ENCODE results near the gene SCN5A.
A peak's percentile ranks its signal among the peaks of the same experiment; 100 is the strongest.

Gene SCN5A

GRCh38 chr3:38647217-38647970, 2.1 kb downstream of the SCN5A start:
- DNase-seq, result no peak

- DNase-seq, result peak in 3 of 4 experiments; percentile 37 to 43 (median 43)
These were observed 2.9 kb downstream of the SCN5A start for GRCh38 chr3:38646630-38647029.

- DNase-seq, result no peak
These were observed 3.4 kb downstream of the SCN5A start for GRCh38 chr3:38646062-38646461.

- no peak for DNase-seq
These were observed 3.9 kb downstream of the SCN5A start for GRCh38 chr3:38645601-38646000.

- DNase-seq, result no peak
These were observed 4.4 kb downstream of the SCN5A start for GRCh38 chr3:38645076-38645475.

- DNase-seq, result no peak
These were observed 4.8 kb downstream of the SCN5A start for GRCh38 chr3:38644662-38645053.

GRCh38 chr3:38644016-38644661, 5.3 kb downstream of the SCN5A start:
- no peak for DNase-seq

- DNase-seq, result no peak
These were observed 5.9 kb downstream of the SCN5A start for GRCh38 chr3:38643592-38643991.

GRCh38 chr3:38643090-38643489, 6.4 kb downstream of the SCN5A start:
- DNase-seq, result no peak

GRCh38 chr3:38641461-38642110, 7.9 kb downstream of the SCN5A start:
- DNase-seq, result no peak

- no peak for DNase-seq
These were observed 8.6 kb downstream of the SCN5A start for GRCh38 chr3:38640661-38641452.

- no peak for DNase-seq
These were observed 11.1 kb downstream of the SCN5A start for GRCh38 chr3:38638354-38638753.

GRCh38 chr3:38637906-38638305, 11.6 kb downstream of the SCN5A start:
- DNase-seq, result no peak

- DNase-seq, result no peak
These were observed 12.6 kb downstream of the SCN5A start for GRCh38 chr3:38636881-38637280.

- DNase-seq, result no peak
These were observed 13.0 kb downstream of the SCN5A start for GRCh38 chr3:38636464-38636863.

GRCh38 chr3:38634111-38634510, 15.4 kb downstream of the SCN5A start:
- no peak for DNase-seq

- DNase-seq, result no peak
These were observed 16.5 kb downstream of the SCN5A start for GRCh38 chr3:38632989-38633388.

GRCh38 chr3:38630606-38631005, 18.9 kb downstream of the SCN5A start:
- DNase-seq, result no peak

GRCh38 chr3:38630070-38630469, 19.4 kb downstream of the SCN5A start:
- DNase-seq, result no peak

- DNase-seq, result no peak
These were observed 20.7 kb downstream of the SCN5A start for GRCh38 chr3:38628835-38629234.

GRCh38 chr3:38627956-38628355, 21.5 kb downstream of the SCN5A start:
- peak in 2 of 4 experiments; percentile 12 to 22 for DNase-seq

- DNase-seq, result no peak
These were observed 23.3 kb downstream of the SCN5A start for GRCh38 chr3:38626171-38626570.

- no peak for DNase-seq
These were observed 25.9 kb downstream of the SCN5A start for GRCh38 chr3:38623539-38623938.
